HG02973 (cell line): ENCODE measurements around the gene PPP2R1B.
A peak's percentile ranks its signal among the peaks of the same experiment; 100 is the strongest.
"Not testable (repeated sequence)": the region's sequence is repeated elsewhere in the genome, so short reads cannot be mapped to it uniquely, and the experiment has no call there.

ENCODE experiments used
- ATAC-seq: cut with Tn5 transposase; IDR thresholded peaks from one replicate; pipeline ENCODE4 v1.9.1; 2021; ENCODE audit warnings: moderate library complexity; ENCODE audit not compliant: unreplicated experiment

Gene PPP2R1B

GRCh38 chr11:111784311-111784710 is 18.1 kb upstream of the PPP2R1B start:
- not testable (repeated sequence) for ATAC-seq

GRCh38 chr11:111782109-111782741 is 16.0 kb upstream of the PPP2R1B start:
- ATAC-seq: no peak

- no peak for ATAC-seq
Observed at GRCh38 chr11:111779118-111779517, 12.9 kb upstream of the PPP2R1B start.

- no peak for ATAC-seq
Observed at GRCh38 chr11:111778047-111778558, 11.9 kb upstream of the PPP2R1B start.

- ATAC-seq: peak; percentile 51
Observed at GRCh38 chr11:111777094-111778046, 11.2 kb upstream of the PPP2R1B start.

GRCh38 chr11:111776398-111777093 is 10.4 kb upstream of the PPP2R1B start:
- peak; percentile 96 for ATAC-seq

- ATAC-seq: no peak
Observed at GRCh38 chr11:111774955-111775710, 8.9 kb upstream of the PPP2R1B start.

- no peak for ATAC-seq
Observed at GRCh38 chr11:111772535-111772934, 6.3 kb upstream of the PPP2R1B start.

GRCh38 chr11:111771205-111771604 is 5.0 kb upstream of the PPP2R1B start:
- ATAC-seq: not testable (repeated sequence)

GRCh38 chr11:111770581-111771134 is 4.5 kb upstream of the PPP2R1B start:
- ATAC-seq: no peak

GRCh38 chr11:111766834-111767142 is 599 bp upstream of the PPP2R1B start:
- ATAC-seq: no peak

GRCh38 chr11:111765320-111765983 is 737 bp downstream of the PPP2R1B start:
- ATAC-seq: no peak

GRCh38 chr11:111764621-111765020 is 1.6 kb downstream of the PPP2R1B start:
- no peak for ATAC-seq

- no peak for ATAC-seq
Observed at GRCh38 chr11:111762981-111763643, 3.1 kb downstream of the PPP2R1B start.

- no peak for ATAC-seq
Observed at GRCh38 chr11:111762526-111762925, 3.7 kb downstream of the PPP2R1B start.

GRCh38 chr11:111761036-111761435 is 5.2 kb downstream of the PPP2R1B start:
- ATAC-seq: no peak

GRCh38 chr11:111759778-111760407 is 6.3 kb downstream of the PPP2R1B start:
- ATAC-seq: no peak

- no peak for ATAC-seq
Observed at GRCh38 chr11:111759376-111759775, 6.8 kb downstream of the PPP2R1B start.

GRCh38 chr11:111756097-111756496 is 10.1 kb downstream of the PPP2R1B start:
- no peak for ATAC-seq
